ENCODE measurements around the gene SMPD2.

DNA sequence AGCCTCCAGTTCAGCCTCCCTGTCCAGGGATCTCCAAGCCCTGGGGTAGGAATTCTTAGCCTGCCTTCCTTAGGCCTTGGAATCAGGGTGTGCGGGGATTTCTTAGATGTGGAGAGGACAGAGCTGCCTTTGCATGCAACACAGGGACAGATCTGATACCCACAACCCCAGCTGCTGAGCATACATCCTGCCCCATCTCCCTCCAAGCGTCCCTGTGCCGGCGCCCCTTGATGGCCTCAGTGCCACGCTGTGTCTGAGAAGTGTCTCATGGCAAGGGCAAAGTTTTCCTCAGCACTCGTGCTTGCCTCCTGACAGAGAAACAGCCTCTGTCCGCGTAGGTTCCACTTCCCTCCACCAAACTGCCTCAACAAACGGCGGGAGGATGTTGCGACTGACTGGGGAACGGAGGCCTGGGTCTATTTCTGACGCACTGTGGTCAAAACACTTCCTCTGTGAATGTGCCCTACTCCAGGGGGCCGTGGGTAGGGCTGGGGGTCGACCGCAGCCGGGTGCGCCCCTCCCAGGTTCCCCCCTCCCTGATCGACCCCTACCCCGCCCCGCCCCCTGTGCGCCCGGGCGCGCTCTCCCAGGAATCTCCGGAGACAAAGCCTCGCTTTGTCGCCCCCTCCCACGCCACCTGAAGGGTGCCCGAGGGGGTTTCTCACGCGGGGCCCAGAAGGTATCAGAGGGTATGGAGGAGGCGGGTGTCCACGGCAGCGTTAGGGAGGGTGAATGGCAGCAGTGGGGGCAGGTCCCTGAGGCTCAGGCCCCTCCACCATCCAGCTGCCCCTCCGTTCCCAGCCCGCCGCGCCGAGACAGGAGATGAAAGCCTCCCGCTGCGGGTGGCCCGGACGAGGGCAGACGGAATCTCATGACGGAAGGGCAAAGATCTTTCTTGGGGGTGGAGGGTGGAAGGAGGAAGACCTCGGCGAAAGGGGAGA, 14.2 kb downstream of the SMPD2 start:
- TF ChIP-seq, protein P1, sequence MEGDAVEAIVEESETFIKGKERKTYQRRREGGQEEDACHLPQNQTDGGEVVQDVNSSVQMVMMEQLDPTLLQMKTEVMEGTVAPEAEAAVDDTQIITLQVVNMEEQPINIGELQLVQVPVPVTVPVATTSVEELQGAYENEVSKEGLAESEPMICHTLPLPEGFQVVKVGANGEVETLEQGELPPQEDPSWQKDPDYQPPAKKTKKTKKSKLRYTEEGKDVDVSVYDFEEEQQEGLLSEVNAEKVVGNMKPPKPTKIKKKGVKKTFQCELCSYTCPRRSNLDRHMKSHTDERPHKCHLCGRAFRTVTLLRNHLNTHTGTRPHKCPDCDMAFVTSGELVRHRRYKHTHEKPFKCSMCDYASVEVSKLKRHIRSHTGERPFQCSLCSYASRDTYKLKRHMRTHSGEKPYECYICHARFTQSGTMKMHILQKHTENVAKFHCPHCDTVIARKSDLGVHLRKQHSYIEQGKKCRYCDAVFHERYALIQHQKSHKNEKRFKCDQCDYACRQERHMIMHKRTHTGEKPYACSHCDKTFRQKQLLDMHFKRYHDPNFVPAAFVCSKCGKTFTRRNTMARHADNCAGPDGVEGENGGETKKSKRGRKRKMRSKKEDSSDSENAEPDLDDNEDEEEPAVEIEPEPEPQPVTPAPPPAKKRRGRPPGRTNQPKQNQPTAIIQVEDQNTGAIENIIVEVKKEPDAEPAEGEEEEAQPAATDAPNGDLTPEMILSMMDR (IDR thresholded peaks at IDR 0.05): no peak
- no peak for TF ChIP-seq EZH2 (IDR thresholded peaks at IDR 0.05; ENCODE audit: borderline replicate concordance, insufficient read depth, low read depth, low read length, poor library complexity, severe bottlenecking)
